DOHH2 (cell line): ENCODE data around the gene CCN6.

ENCODE experiments used
- H3F3A ChIP-seq: fragments of 200-600 bp; sonication (generic), shearing (Covaris generic); 2 replicates; pipeline ENCODE4 v1.6.0; 2016; ENCODE audit warnings: antibody characterized with exemption, mild to moderate bottlenecking; ENCODE audit not compliant: control insufficient read depth, insufficient read depth
- H3K27ac ChIP-seq: fragments of 200-600 bp; sonication (generic); 2 replicates; pipeline ENCODE4 v1.5.1; 2014; ENCODE audit warnings: low read depth, mild to moderate bottlenecking, low read length, moderate library complexity
- H3K27me3 ChIP-seq: fragments of 200-600 bp; sonication (generic); 2 replicates; pipeline ENCODE4 v1.6.1; 2014; ENCODE audit warnings: mild to moderate bottlenecking, low read length, mixed read lengths; ENCODE audit not compliant: control insufficient read depth
- H3K36me3 ChIP-seq: fragments of 200-600 bp; sonication (generic); 2 replicates; pipeline ENCODE4 v1.6.1; 2014; ENCODE audit warnings: mild to moderate bottlenecking, low read length, moderate library complexity, mixed read lengths; ENCODE audit not compliant: control insufficient read depth
- H3K4me1 ChIP-seq: fragments of 200-600 bp; sonication (generic); 2 replicates; pipeline ENCODE4 v1.6.1; 2014; ENCODE audit warnings: mild to moderate bottlenecking, low read length, mixed read lengths; ENCODE audit not compliant: control insufficient read depth
- H3K4me2 ChIP-seq: fragments of 200-600 bp; sonication (generic); 2 replicates; pipeline ENCODE4 v1.6.0; 2014; ENCODE audit warnings: mild to moderate bottlenecking, low read length, moderate library complexity
- H3K4me3 ChIP-seq: fragments of 200-600 bp; sonication (generic); 2 replicates; pipeline ENCODE4 v1.5.1; 2014; ENCODE audit warnings: mild to moderate bottlenecking, low read length, mixed read lengths
- H3K79me2 ChIP-seq: fragments of 200-600 bp; sonication (generic); 2 replicates; pipeline ENCODE4 v1.6.1; 2014; ENCODE audit warnings: mild to moderate bottlenecking, low read length, mixed read lengths; ENCODE audit not compliant: control insufficient read depth
- H3K9me2 ChIP-seq: fragments of 200-600 bp; sonication (generic); replicated peaks from 2 replicates; pipeline ENCODE4 v1.6.1; 2014; ENCODE audit warnings: mild to moderate bottlenecking, low read length, mixed read lengths; ENCODE audit not compliant: control insufficient read depth
- H3K9me3 ChIP-seq: fragments of 200-600 bp; sonication (generic); 2 replicates; pipeline ENCODE4 v1.6.1; 2014; ENCODE audit warnings: antibody characterized with exemption, low read length, mixed read lengths; ENCODE audit not compliant: control insufficient read depth, insufficient read depth
- H4K20me1 ChIP-seq: fragments of 200-600 bp; sonication (generic); 2 replicates; pipeline ENCODE4 v1.6.0; 2014; ENCODE audit warnings: low read depth, mild to moderate bottlenecking, antibody characterized with exemption, low read length, moderate library complexity; ENCODE audit not compliant: control insufficient read depth, insufficient read depth
- EZH2phosphoT487 ChIP-seq: fragments of 200-600 bp; sonication (generic); IDR thresholded peaks from 2 replicates; pipeline ENCODE4 v1.6.1; 2017; ENCODE audit warnings: borderline replicate concordance, mild to moderate bottlenecking, antibody characterized with exemption, low read length, moderate library complexity, mixed read lengths
- TF ChIP-seq, protein P1 (sequence below): fragments of 200-600 bp; sonication (generic); IDR thresholded peaks from one replicate; pipeline ENCODE4 v1.5.1; 2014; ENCODE audit warnings: antibody characterized with exemption, mild to moderate bottlenecking, low read depth, low read length; ENCODE audit not compliant: poor library complexity, severe bottlenecking

The CCN6 gene

DNA sequence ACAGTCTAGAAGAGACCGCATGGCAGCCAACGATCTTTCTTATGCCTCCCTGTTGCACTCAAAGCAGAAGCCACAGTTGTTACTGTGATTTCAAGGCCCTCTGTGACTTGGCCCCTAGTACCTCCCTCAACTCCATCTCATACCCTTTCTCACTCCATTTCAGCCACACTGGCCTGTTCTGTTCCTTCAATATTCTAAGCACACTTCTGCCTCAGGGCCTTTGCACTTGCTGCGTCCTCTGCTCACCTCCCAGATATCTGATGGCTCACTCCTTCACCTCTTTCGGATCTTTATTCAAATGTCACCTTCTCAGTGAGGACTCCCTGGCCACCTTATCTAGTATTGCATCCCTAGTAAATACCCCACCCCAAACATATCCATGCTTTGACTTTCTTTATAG, 29.4 kb upstream of the CCN6 start:
- no peak overlapping the region for H3K4me2 ChIP-seq
- no peaks in the 10 kb centered on the region for H3K9me3 ChIP-seq
- no peaks in the 10 kb centered on the region for H3K9me2 ChIP-seq
- no peaks in the 10 kb centered on the region for H3K79me2 ChIP-seq
- H4K20me1 ChIP-seq, result no peaks in the 10 kb centered on the region
- peaks cover 21% of the 10 kb centered on the region for H3K27me3 ChIP-seq
- no peak for TF ChIP-seq EZH2phosphoT487
- TF ChIP-seq, protein P1, sequence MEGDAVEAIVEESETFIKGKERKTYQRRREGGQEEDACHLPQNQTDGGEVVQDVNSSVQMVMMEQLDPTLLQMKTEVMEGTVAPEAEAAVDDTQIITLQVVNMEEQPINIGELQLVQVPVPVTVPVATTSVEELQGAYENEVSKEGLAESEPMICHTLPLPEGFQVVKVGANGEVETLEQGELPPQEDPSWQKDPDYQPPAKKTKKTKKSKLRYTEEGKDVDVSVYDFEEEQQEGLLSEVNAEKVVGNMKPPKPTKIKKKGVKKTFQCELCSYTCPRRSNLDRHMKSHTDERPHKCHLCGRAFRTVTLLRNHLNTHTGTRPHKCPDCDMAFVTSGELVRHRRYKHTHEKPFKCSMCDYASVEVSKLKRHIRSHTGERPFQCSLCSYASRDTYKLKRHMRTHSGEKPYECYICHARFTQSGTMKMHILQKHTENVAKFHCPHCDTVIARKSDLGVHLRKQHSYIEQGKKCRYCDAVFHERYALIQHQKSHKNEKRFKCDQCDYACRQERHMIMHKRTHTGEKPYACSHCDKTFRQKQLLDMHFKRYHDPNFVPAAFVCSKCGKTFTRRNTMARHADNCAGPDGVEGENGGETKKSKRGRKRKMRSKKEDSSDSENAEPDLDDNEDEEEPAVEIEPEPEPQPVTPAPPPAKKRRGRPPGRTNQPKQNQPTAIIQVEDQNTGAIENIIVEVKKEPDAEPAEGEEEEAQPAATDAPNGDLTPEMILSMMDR, result no peak
- no peak overlapping the region for H3K27ac ChIP-seq
- peaks cover 9% of the 10 kb centered on the region for H3K4me1 ChIP-seq
- no peaks in the 10 kb centered on the region for H3F3A ChIP-seq
- H3K4me3 ChIP-seq, result no peak overlapping the region
- H3K36me3 ChIP-seq, result no peaks in the 10 kb centered on the region

DNA sequence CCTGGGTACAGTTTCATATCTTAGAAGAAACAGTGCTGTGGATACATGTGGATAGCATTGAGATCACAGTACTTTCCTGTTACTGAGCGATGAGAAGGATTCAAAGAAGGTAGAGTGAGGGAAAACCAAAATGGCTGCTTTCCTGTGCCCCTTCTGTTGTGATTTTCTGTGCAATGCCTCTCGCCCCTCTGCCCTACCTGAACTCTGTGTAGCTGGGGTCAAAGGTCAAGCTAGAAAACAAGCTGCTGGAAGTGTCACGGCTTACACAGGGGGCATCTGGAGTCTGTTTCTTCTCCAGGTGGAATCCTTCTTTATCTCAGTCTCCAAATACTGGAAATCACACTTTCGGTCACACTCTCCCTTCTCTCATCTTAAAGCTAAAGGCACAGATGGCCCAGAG, 27.0 kb upstream of the CCN6 start:
- Histone ChIP-seq H3K4me1 (peaks cover 9% of the 10 kb centered on the region), H3F3A (no peaks in the 10 kb centered on the region), H3K9me3 (no peaks in the 10 kb centered on the region), H3K79me2 (no peaks in the 10 kb centered on the region), H3K27ac (no peak overlapping the region), H3K36me3 (no peaks in the 10 kb centered on the region), H3K4me2 (no peak overlapping the region), H3K27me3 (peaks cover 6% of the 10 kb centered on the region; the same call in 1 of the 2 replicates), H4K20me1 (no peaks in the 10 kb centered on the region), H3K4me3 (no peak overlapping the region), H3K9me2 (no peaks in the 10 kb centered on the region)
- TF ChIP-seq EZH2phosphoT487, result no peak
- TF ChIP-seq, protein P1, result no peak

DNA sequence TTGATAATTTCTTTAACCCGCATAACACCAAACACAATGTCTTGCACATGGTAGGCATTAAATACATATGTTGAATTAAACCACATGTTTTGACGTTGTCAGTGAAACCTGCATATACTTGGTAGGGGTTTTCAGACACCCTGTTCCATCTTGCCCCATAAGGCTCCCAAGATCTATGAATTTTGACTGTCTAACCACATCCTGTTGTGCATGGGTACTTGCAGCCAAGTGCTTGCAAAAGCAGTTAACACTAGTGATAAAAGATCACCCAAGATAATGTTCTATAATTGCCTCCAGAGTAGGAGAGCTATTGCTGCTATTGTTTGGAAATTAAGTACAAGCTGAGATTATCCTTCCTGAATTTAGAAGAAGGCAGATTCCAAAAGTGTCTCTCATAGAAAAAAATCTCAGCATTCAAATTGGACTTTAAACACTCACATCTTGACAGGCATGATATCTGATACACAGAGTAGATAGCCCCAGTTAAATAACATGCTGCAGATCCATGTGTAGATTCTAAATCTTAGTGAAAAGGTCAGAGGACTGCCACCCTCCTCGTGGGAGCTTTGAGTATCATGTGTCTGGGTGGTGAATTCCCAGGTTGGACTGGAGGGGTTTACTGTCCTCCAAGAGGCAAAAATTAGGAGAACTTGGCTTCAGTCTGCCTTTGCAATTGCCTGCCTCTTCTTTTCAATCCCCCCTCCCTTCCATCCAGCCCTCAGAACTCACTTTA, 25.8 kb upstream of the CCN6 start:
- H3K27me3 ChIP-seq, result peaks cover 4% of the 10 kb centered on the region; the same call in 1 of the 2 replicates
- no peaks in the 10 kb centered on the region for H3F3A ChIP-seq
- H3K36me3 ChIP-seq, result no peaks in the 10 kb centered on the region
- no peaks in the 10 kb centered on the region for H3K9me3 ChIP-seq
- H3K4me2 ChIP-seq, result no peak overlapping the region; the same call in 1 of the 2 replicates
- no peak overlapping the region for H3K4me3 ChIP-seq
- H3K79me2 ChIP-seq, result no peaks in the 10 kb centered on the region
- no peak overlapping the region for H3K27ac ChIP-seq
- no peaks in the 10 kb centered on the region for H4K20me1 ChIP-seq
- no peak for TF ChIP-seq EZH2phosphoT487
- TF ChIP-seq, protein P1, result no peak
- H3K4me1 ChIP-seq, result peaks cover 9% of the 10 kb centered on the region
- no peaks in the 10 kb centered on the region for H3K9me2 ChIP-seq
